HepG2 (cell line): ENCODE data around the gene RABIF. TPM values are rescaled to one million over a fixed set of nuclear protein-coding genes. Genes with fewer than 3 reads are reported as not detected.

Experiments used
- DPF2 ChIP-seq: sonication (generic); formaldehyde crosslinking; IDR thresholded peaks from 2 replicates; pipeline ENCODE4 v1.4.0; 2020; ENCODE audit warnings: mild to moderate bottlenecking, low read depth, missing genetic modification reagents, borderline replicate concordance
- FOSL1 ChIP-seq: sonication (generic); formaldehyde crosslinking; IDR thresholded peaks from 2 replicates; pipeline ENCODE4 v1.9.0; 2021; ENCODE audit warnings: missing genetic modification reagents, borderline replicate concordance
- HCFC1 ChIP-seq: fragments of 150-350 bp; IDR thresholded peaks from 2 replicates; pipeline ENCODE4 v1.6.1; 2014; ENCODE audit warnings: low read depth, low read length
- ONECUT2 ChIP-seq: sonication (generic); formaldehyde crosslinking; IDR thresholded peaks from 2 replicates; pipeline ENCODE4 v1.4.0; 2020; ENCODE audit warnings: missing genetic modification reagents
- RARA ChIP-seq: IDR thresholded peaks from 2 replicates; pipeline ENCODE4 v1.6.1; 2016; ENCODE audit warnings: missing genetic modification reagents, missing compliant biosample characterization
- SMC3 ChIP-seq: IDR thresholded peaks from 2 replicates; pipeline ENCODE4 v1.6.1; 2011; ENCODE audit warnings: low read length, improper control_type of control experiment
- XRCC5 ChIP-seq: fragments of 200-400 bp; formaldehyde crosslinking; optimal IDR thresholded peaks from 2 replicates; pipeline ENCODE3; 2017; ENCODE audit warnings: mild to moderate bottlenecking, low read length
- ZNF780A ChIP-seq: sonication (generic); formaldehyde crosslinking; IDR thresholded peaks from 2 replicates; pipeline ENCODE4 v1.8.0; 2022; ENCODE audit warnings: mild to moderate bottlenecking, missing genetic modification reagents, moderate library complexity
- polyA plus RNA-seq, 8 experiments: library from polyadenylated mRNA; depleted of rRNA in 3 of 8; stranded (reverse) in 7 of 8; unstranded in 1 of 8; fragments of >200 nt; fragmentation: Illumina TruSeq in 4 of 8; extraction: Trizol in 4 of 8; gene quantifications; 2 replicates each; pipeline versions ENCODE4 v1.2.1 to v1.2.3, GENCODE V29; 2011 to 2016; ENCODE audit warnings: low read depth in 4 of 8, missing spikeins in 1 of 8, mixed read lengths in 1 of 8; ENCODE audit not compliant: insufficient read depth in 1 of 8
- total RNA-seq, 5 experiments: library from RNA; depleted of rRNA; stranded (reverse); fragments of >200 nt; fragmentation: Illumina TruSeq; extraction: Trizol; gene quantifications; 2 replicates each; pipeline ENCODE4 v1.2.3, GENCODE V29; 2016; ENCODE audit warnings: low read depth in 1 of 5
- TF ChIP-seq, protein P1 (sequence below): sonication (generic); formaldehyde crosslinking; IDR thresholded peaks from one replicate; pipeline ENCODE4 v1.5.1; 2020; ENCODE audit warnings: mild to moderate bottlenecking, missing genetic modification reagents; ENCODE audit errors: not compliant biosample characterization
- TF ChIP-seq, protein P2 (sequence below): sonication (generic); formaldehyde crosslinking; IDR thresholded peaks from 2 replicates; pipeline ENCODE4 v1.4.0; 2020; ENCODE audit warnings: missing genetic modification reagents, borderline replicate concordance
- TF ChIP-seq, protein P3 (sequence below), 2 experiments: fragments of 450-650 bp in 1 of 2; sonication (generic) in 1 of 2; formaldehyde crosslinking in 1 of 2; IDR thresholded peaks; 2 replicates each; pipeline versions ENCODE4 v1.6.1 to v1.8.0; 2016 to 2022; ENCODE audit warnings: antibody characterized with exemption in 1 of 2, mild to moderate bottlenecking in 1 of 2, missing genetic modification reagents in 1 of 2

RABIF gene
- total and polyA plus RNA-seq, 2 of the 13 experiments (the other 11 are each of a cell fraction or from before 2014, with no cell fraction given): 7.6 to 8.3 TPM

- TF ChIP-seq, protein P1, sequence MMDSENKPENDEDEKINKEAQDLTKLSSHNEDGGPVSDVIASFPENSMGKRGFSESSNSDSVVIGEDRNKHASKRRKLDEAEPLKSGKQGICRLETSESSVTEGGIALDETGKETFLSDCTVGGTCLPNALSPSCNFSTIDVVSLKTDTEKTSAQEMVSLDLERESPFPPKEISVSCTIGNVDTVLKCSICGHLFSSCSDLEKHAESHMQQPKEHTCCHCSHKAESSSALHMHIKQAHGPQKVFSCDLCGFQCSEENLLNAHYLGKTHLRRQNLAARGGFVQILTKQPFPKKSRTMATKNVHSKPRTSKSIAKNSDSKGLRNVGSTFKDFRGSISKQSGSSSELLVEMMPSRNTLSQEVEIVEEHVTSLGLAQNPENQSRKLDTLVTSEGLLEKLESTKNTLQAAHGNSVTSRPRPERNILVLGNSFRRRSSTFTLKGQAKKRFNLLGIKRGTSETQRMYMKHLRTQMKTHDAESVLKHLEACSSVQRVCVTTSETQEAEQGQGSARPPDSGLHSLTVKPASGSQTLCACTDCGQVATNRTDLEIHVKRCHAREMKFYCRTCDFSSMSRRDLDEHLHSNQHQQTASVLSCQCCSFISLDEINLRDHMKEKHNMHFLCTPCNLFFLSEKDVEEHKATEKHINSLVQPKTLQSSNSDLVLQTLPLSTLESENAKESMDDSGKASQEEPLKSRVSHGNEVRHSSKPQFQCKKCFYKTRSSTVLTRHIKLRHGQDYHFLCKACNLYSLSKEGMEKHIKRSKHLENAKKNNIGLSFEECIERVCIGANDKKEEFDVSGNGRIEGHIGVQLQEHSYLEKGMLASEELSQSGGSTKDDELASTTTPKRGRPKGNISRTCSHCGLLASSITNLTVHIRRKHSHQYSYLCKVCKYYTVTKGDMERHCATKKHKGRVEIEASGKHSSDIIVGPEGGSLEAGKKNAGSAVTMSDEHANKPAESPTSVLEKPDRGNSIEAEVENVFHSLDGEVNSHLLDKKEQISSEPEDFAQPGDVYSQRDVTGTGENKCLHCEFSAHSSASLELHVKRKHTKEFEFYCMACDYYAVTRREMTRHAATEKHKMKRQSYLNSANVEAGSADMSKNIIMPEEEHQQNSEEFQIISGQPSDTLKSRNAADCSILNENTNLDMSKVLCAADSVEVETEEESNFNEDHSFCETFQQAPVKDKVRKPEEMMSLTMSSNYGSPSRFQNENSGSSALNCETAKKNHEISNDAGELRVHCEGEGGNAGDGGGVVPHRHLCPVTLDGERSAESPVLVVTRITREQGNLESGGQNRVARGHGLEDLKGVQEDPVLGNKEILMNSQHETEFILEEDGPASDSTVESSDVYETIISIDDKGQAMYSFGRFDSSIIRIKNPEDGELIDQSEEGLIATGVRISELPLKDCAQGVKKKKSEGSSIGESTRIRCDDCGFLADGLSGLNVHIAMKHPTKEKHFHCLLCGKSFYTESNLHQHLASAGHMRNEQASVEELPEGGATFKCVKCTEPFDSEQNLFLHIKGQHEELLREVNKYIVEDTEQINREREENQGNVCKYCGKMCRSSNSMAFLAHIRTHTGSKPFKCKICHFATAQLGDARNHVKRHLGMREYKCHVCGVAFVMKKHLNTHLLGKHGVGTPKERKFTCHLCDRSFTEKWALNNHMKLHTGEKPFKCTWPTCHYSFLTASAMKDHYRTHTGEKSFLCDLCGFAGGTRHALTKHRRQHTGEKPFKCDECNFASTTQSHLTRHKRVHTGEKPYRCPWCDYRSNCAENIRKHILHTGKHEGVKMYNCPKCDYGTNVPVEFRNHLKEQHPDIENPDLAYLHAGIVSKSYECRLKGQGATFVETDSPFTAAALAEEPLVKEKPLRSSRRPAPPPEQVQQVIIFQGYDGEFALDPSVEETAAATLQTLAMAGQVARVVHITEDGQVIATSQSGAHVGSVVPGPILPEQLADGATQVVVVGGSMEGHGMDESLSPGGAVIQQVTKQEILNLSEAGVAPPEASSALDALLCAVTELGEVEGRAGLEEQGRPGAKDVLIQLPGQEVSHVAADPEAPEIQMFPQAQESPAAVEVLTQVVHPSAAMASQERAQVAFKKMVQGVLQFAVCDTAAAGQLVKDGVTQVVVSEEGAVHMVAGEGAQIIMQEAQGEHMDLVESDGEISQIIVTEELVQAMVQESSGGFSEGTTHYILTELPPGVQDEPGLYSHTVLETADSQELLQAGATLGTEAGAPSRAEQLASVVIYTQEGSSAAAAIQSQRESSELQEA (CRISPR knock-in tag): no peak
- TF ChIP-seq RARA (CRISPR knock-in tag) (0 out of 2 replicates have a peak, but pooled peaks have one; percentile 17), ONECUT2 (no peak), FOSL1 (CRISPR knock-in tag) (no peak), SMC3 (no peak), XRCC5 (peak; percentile 46), HCFC1 (no peak), ZNF780A (CRISPR knock-in tag) (no peak), DPF2 (CRISPR knock-in tag) (no peak)
- TF ChIP-seq, protein P2, sequence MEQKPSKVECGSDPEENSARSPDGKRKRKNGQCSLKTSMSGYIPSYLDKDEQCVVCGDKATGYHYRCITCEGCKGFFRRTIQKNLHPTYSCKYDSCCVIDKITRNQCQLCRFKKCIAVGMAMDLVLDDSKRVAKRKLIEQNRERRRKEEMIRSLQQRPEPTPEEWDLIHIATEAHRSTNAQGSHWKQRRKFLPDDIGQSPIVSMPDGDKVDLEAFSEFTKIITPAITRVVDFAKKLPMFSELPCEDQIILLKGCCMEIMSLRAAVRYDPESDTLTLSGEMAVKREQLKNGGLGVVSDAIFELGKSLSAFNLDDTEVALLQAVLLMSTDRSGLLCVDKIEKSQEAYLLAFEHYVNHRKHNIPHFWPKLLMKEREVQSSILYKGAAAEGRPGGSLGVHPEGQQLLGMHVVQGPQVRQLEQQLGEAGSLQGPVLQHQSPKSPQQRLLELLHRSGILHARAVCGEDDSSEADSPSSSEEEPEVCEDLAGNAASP (CRISPR knock-in tag): no peak
- TF ChIP-seq, protein P3, sequence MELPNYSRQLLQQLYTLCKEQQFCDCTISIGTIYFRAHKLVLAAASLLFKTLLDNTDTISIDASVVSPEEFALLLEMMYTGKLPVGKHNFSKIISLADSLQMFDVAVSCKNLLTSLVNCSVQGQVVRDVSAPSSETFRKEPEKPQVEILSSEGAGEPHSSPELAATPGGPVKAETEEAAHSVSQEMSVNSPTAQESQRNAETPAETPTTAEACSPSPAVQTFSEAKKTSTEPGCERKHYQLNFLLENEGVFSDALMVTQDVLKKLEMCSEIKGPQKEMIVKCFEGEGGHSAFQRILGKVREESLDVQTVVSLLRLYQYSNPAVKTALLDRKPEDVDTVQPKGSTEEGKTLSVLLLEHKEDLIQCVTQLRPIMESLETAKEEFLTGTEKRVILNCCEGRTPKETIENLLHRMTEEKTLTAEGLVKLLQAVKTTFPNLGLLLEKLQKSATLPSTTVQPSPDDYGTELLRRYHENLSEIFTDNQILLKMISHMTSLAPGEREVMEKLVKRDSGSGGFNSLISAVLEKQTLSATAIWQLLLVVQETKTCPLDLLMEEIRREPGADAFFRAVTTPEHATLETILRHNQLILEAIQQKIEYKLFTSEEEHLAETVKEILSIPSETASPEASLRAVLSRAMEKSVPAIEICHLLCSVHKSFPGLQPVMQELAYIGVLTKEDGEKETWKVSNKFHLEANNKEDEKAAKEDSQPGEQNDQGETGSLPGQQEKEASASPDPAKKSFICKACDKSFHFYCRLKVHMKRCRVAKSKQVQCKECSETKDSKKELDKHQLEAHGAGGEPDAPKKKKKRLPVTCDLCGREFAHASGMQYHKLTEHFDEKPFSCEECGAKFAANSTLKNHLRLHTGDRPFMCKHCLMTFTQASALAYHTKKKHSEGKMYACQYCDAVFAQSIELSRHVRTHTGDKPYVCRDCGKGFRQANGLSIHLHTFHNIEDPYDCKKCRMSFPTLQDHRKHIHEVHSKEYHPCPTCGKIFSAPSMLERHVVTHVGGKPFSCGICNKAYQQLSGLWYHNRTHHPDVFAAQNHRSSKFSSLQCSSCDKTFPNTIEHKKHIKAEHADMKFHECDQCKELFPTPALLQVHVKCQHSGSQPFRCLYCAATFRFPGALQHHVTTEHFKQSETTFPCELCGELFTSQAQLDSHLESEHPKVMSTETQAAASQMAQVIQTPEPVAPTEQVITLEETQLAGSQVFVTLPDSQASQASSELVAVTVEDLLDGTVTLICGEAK (IDR thresholded peaks at IDR 0.05): no peak
- TF ChIP-seq, protein P3 (CRISPR knock-in tag; IDR thresholded peaks at IDR 0.05): no peak
Measured at GRCh38 chr1:202857136-202857610, 31.8 kb downstream of the RABIF start (continued).
